ENCODE data around the gene CDH13. TPM values are rescaled to one million over a fixed set of nuclear protein-coding genes. Genes with fewer than 3 reads are reported as not detected.

The CDH13 gene
- total RNA-seq, 4 donors from 2014 or later: 3.4 to 14.8 (median 6.5) TPM

DNA sequence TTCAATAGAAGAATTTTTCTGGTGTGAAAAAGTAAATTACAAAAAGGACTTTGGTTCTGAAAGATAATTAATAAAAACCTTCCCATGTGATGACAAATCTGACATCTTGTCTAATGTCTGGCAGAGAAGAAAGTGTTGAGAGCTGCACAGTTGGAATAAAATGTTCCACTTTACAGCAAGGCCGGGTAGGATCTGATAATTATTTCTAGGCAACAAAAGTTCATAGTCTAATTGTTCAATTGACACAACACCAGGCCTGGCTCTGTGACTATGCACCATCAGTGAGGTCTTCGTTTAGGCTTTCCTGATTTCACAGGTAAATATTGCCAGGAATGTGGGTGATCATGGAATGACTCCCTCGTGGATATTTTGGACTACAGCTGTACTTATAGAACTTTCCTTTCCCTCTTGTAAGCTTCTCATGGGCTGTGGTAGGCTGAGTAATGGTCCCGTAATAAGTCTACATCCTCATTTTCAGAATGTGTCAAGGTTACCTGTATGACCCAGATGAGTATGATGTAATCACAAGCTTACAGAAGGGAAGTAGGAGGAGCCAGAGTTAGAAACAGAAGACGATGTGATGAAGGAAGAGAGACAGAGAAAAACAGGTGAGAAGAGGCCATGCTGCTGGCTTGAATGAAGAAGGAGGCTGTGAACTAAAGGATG, 217.0 kb downstream of the CDH13 start:
- Histone ChIP-seq H3K4me1 (no peaks in the 10 kb centered on the region), H3K9me3 (no peaks in the 10 kb centered on the region), H3K27ac (no peak overlapping the region), H3K27me3 (no peaks in the 10 kb centered on the region), H3K4me3 (replicated peaks in 1 of 3) (no peak overlapping the region), H3K36me3 (no peaks in the 10 kb centered on the region)
- no peak for TF ChIP-seq POLR2A (IDR thresholded peaks at IDR 0.05)
- TF ChIP-seq, protein P1, sequence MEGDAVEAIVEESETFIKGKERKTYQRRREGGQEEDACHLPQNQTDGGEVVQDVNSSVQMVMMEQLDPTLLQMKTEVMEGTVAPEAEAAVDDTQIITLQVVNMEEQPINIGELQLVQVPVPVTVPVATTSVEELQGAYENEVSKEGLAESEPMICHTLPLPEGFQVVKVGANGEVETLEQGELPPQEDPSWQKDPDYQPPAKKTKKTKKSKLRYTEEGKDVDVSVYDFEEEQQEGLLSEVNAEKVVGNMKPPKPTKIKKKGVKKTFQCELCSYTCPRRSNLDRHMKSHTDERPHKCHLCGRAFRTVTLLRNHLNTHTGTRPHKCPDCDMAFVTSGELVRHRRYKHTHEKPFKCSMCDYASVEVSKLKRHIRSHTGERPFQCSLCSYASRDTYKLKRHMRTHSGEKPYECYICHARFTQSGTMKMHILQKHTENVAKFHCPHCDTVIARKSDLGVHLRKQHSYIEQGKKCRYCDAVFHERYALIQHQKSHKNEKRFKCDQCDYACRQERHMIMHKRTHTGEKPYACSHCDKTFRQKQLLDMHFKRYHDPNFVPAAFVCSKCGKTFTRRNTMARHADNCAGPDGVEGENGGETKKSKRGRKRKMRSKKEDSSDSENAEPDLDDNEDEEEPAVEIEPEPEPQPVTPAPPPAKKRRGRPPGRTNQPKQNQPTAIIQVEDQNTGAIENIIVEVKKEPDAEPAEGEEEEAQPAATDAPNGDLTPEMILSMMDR (IDR thresholded peaks at IDR 0.05): no peak
- no peak for DNase-seq
- 59 to 86% methylated on average over 5 of the region's 5 CpGs for WGBS, 2 donors
- intact Hi-C loops (cut with DNase I): no loop called here

DNA sequence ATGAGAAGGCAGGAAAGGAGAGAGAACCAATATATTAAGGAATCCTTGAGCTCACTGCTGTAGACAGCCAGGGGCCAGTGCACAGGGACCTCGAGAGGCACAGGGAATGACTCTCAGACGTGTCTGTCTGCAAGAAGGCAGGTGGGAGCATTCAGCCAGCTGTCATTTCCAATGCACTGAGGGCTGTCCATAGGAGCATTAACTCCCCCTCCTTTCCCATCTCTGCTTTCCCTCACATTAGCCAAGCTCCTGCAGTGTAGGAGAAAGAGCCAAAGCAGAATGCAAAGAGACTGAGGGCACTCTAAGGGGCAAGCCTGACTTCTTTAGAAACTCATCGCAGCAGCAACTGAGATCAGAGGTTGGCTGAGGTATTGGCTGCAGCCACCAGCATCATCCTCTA, 218.3 kb downstream of the CDH13 start:
- Histone ChIP-seq H3K4me3 (replicated peaks in 1 of 3) (no peak overlapping the region), H3K4me1 (no peaks in the 10 kb centered on the region), H3K27me3 (no peaks in the 10 kb centered on the region), H3K27ac (no peak overlapping the region), H3K36me3 (no peaks in the 10 kb centered on the region), H3K9me3 (no peaks in the 10 kb centered on the region)
- no peak for DNase-seq
- 64 to 73% methylated on average over 3 of the region's 3 CpGs for WGBS, 2 donors
- intact Hi-C loops (cut with DNase I): no loop called here
- no peak for TF ChIP-seq POLR2A (IDR thresholded peaks at IDR 0.05)
- TF ChIP-seq, protein P1 (IDR thresholded peaks at IDR 0.05): no peak

DNA sequence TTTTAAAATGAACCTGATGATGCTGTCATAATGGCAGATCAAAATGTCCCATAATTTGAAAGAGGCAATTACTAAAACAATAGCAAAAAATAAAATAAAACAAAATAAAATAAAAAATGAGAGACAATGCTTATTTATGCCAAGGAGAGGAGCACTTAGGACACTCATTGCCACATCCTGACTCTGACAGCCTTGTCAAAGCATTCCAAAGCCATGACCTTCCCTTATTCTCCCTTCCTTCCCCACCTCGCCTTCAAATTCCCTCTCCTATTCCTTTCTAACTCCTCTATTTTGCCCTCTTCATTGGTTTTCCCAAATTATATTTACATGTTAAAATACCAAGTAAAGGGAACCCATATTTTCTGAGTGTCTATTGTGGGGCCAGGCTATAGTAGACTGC, 220.0 kb downstream of the CDH13 start:
- no peak for TF ChIP-seq POLR2A (IDR thresholded peaks at IDR 0.05)
- TF ChIP-seq, protein P1 (IDR thresholded peaks at IDR 0.05): no peak
- Histone ChIP-seq H3K9me3 (no peaks in the 10 kb centered on the region), H3K36me3 (no peaks in the 10 kb centered on the region), H3K27ac (no peak overlapping the region), H3K4me3 (replicated peaks in 1 of 3) (no peak overlapping the region), H3K27me3 (no peaks in the 10 kb centered on the region), H3K4me1 (no peaks in the 10 kb centered on the region)
- intact Hi-C loops (cut with DNase I): no loop called here
- 89 to 95% methylated on average over 1 of the region's 1 CpG for WGBS, 2 donors
- no peak for DNase-seq

DNA sequence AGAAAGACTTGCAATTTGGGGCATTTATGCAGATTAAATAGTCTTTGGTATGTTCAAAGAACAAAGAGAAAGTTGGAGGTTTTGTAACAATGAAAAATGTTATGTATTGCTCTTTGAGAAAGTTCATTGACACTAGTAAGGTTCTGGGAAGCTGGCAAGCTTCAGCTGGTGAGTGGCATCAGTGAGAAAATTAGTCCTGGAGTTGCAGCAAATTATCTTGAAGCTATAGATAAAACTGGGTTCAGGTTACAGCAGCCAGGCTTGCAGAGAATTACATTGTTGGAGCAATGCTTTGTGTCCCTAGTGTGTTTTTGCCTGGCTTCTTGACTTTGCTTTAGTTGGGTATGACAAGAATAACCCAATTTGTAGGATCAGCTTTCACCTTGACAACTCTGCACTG, 221.2 kb downstream of the CDH13 start:
- Histone ChIP-seq H3K4me1 (no peaks in the 10 kb centered on the region), H3K9me3 (no peaks in the 10 kb centered on the region), H3K4me3 (replicated peaks in 1 of 3) (no peak overlapping the region), H3K27me3 (no peaks in the 10 kb centered on the region), H3K36me3 (no peaks in the 10 kb centered on the region), H3K27ac (no peak overlapping the region)
- TF ChIP-seq, protein P1 (IDR thresholded peaks at IDR 0.05): no peak
- no peak for TF ChIP-seq POLR2A (IDR thresholded peaks at IDR 0.05)
- intact Hi-C loops (cut with DNase I): no loop called here
- no peak for DNase-seq

DNA sequence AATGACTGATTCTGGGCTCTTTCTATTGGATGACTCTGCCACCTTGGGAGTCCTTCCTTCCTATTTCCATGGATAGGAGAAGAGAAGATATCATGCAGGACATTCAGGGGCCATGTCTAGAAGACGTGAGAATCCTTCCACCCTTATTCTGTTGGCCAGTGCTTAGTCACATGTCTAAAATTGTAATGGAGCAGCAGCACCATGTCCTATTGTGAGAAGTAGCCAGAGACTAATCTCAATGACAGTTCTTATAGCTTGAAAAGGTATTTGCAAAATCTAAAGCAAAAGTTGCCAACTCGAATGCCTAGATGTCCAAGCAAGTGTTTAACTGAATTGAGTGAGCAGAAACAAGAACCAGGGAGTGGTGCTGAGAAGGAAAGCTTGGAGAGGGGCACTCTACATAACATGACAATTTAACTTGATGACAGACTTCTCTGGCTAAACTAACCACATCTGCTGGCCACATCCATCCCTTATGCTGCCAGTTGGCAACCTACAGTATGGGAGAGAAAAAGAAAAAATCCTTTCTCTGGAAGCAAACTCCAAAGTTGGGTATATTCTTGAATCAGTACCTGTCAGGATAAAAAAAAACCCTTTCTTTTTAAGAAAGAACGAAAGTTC, 225.7 kb downstream of the CDH13 start:
- no peaks in the 10 kb centered on the region for H3K9me3 ChIP-seq
- TF ChIP-seq POLR2A (IDR thresholded peaks at IDR 0.05): no peak
- TF ChIP-seq, protein P1 (IDR thresholded peaks at IDR 0.05): no peak
- no peak overlapping the region for H3K27ac ChIP-seq
- WGBS, 2 donors: 58 to 74% methylated on average over 3 of the region's 3 CpGs
- H3K4me1 ChIP-seq: no peaks in the 10 kb centered on the region
- no peak overlapping the region for H3K4me3 ChIP-seq (replicated peaks in 1 of 3)
- no peaks in the 10 kb centered on the region for H3K27me3 ChIP-seq
- no peak for DNase-seq
- intact Hi-C loops (cut with DNase I): no loop called here
- no peaks in the 10 kb centered on the region for H3K36me3 ChIP-seq

Measured in thyroid gland (tissue), 4 donors.